ENCODE measurements around the gene IDE.

Gene IDE

GRCh38 chr10:92573798-92574547 lies at the start of gene IDE:
IDE (minus strand) TSS chr10:92574093; CDS start chr10:92574019, 74 bp downstream.
- TF ChIP-seq CTCF (conservative IDR thresholded peaks at IDR 0.05) (peak; percentile 97; the same call in 1 of the 2 replicates), ZFX (IDR thresholded peaks at IDR 0.05) (peak; percentile 91)
- H3K27ac ChIP-seq = peak within 1 kb of the TSS; percentile 96

- H3K27ac ChIP-seq = no peak overlapping the region
- no peak for TF ChIP-seq CTCF (conservative IDR thresholded peaks at IDR 0.05)
- TF ChIP-seq ZFX (IDR thresholded peaks at IDR 0.05) = no peak
Measured at GRCh38 chr10:92619368-92619767, 45.5 kb upstream of the IDE start.

GRCh38 chr10:92615515-92615914 lies 41.6 kb upstream of the IDE start:
- TF ChIP-seq ZFX (IDR thresholded peaks at IDR 0.05) (no peak), CTCF (conservative IDR thresholded peaks at IDR 0.05) (no peak)
- no peak overlapping the region for H3K27ac ChIP-seq

- TF ChIP-seq CTCF (conservative IDR thresholded peaks at IDR 0.05) (no peak), ZFX (IDR thresholded peaks at IDR 0.05) (no peak)
- H3K27ac ChIP-seq = no peak overlapping the region
Measured at GRCh38 chr10:92604841-92605240, 30.9 kb upstream of the IDE start.

GRCh38 chr10:92598321-92598720 lies 24.4 kb upstream of the IDE start:
- no peak for TF ChIP-seq CTCF (conservative IDR thresholded peaks at IDR 0.05)
- no peak for TF ChIP-seq ZFX (IDR thresholded peaks at IDR 0.05)
- H3K27ac ChIP-seq = no peak overlapping the region

- TF ChIP-seq ZFX (IDR thresholded peaks at IDR 0.05) = no peak
- TF ChIP-seq CTCF (conservative IDR thresholded peaks at IDR 0.05) = no peak
- no peak overlapping the region for H3K27ac ChIP-seq
Measured at GRCh38 chr10:92595505-92595904, 21.6 kb upstream of the IDE start.

- TF ChIP-seq ZFX (IDR thresholded peaks at IDR 0.05) (no peak), CTCF (conservative IDR thresholded peaks at IDR 0.05) (no peak)
Measured at GRCh38 chr10:92593619-92594588, 20.0 kb upstream of the IDE start.

More at GRCh38 chr10:92593619-92594588, 20.0 kb upstream of the IDE start:
- peak overlapping the region; percentile 91 for H3K27ac ChIP-seq
